SKM-1 treated with dmso at 0.1 percent for 144 hours (cell line): Measurements from ENCODE around the gene UFD1.
A peak's percentile ranks its signal among the peaks of the same experiment; 100 is the strongest.

Experiments
- DNase-seq: peaks from one replicate; lab custom pipeline; 2025; ENCODE audit not compliant: unreplicated experiment; lab: John Stamatoyannopoulos, UW

Gene UFD1

DNA sequence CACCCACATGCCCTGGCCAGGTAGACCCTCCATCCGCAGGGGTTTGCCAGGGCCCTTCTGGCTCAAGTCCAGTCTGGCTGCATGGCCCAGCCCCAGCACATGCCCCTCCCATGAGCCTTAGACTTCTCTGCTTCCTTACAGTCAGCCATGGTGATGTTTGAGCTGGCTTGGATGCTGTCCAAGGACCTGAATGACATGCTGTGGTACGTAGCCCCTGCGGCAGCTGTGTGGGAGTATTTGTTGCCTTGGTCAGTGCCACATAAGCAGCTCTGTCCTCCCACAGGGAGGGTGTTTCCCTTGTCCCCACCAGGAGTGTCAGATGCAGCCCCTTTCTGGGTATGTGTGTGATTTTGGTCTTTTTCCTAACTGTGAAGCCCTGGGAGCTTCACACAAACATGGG lies 18.3 kb upstream of the UFD1 start:
- DNase-seq, result no peak

DNA sequence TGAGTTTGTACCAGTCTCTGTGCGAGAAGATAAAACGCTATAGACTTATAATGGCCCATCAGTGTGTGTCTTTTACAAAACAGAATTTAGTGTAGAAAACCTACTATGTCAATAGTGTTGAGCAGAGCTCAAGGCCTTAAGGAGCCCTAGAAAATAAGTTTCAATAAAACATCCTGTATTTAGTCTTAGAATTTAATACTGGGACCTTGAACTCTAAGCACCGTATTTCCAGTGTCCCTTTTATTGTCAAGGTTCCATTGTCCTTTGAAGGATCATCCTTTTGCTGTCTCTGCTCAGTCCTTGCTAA lies 17.3 kb upstream of the UFD1 start:
- no peak for DNase-seq

DNA sequence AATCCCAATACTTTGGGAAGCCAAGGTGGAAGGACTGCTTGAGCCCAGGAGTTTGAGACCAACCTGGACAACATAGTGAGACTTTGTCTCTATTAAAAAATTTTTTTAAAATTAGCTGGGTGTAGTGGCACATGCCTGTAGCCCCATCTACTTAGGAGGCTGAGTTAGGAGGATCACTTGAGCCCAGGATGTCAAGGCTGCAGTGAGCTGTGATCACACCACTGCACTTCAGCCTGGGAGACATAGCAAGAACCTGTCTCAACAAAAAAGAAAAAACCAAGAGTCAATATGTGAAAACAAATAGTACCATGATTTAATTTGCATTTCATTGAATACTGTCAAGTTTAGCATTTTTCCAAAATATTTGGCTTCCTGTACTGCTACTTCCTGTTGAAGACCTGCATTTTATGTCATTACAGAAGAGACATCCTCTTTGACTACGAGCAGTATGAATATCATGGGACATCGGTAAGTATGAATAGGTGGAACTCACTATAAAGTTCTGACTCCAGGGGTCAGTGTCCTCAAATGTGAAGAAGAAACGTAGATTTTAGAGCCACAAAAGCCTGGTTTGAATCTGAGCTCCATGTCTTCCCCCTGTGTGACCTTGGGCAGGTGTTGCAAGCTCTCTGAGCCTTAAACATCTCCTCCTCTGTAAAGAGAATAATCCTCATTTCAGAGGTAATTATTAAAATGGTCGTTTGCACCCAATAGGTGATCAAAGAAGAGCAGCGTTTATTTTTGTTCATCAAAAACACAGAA lies 16.8 kb upstream of the UFD1 start:
- no peak for DNase-seq

DNA sequence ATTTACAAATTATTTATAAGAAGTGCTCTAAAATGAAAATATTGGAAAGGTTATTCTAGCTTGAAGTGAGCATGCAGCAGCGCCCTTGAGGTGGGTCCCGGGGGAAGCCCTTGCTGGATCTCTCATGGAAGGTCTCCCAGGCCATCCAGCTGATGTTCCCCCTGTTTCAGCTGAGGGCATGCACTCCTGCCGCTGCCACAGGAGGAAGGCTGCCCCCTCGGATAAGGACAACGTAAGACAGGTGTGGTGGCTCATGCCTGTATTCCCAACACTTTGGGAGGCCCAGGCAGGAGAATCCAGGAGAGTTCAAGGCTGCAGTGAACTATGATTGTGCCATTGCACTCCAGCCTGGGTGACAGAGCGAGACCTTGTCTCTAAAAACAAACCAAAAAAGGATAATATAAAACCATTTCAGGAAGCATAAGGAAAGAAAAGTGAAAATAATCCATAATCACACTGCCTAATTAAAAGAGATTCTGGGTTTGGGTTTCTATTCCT lies 15.7 kb upstream of the UFD1 start:
- DNase-seq, result no peak

DNA sequence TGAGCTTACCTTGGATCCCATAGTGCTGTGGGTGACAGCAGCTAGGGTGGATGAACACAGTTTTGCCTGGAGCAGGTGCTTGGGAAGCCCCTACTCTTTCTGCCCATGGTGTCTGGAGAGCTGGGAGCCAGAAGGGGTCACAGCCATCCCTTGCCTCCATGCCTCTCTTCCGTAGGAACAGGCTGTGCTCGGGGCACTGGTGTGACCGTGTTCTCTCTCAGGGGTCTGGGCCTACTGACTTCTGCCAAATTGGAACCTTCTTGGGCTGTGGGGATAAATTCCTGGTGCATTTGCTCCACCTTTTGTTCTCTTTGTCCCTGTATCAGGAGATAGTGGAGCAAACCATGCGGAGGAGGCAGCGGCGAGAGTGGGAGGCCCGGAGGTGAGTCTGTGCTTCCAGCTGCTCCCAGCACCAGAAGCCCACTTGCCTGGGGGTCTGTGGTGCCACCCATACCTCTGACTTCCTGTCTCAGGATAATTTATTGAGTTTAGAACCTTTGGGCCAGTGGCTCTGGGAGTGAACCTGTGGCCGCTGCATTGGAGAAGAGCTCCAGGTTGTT lies 15.1 kb upstream of the UFD1 start:
- DNase-seq, result no peak

DNA sequence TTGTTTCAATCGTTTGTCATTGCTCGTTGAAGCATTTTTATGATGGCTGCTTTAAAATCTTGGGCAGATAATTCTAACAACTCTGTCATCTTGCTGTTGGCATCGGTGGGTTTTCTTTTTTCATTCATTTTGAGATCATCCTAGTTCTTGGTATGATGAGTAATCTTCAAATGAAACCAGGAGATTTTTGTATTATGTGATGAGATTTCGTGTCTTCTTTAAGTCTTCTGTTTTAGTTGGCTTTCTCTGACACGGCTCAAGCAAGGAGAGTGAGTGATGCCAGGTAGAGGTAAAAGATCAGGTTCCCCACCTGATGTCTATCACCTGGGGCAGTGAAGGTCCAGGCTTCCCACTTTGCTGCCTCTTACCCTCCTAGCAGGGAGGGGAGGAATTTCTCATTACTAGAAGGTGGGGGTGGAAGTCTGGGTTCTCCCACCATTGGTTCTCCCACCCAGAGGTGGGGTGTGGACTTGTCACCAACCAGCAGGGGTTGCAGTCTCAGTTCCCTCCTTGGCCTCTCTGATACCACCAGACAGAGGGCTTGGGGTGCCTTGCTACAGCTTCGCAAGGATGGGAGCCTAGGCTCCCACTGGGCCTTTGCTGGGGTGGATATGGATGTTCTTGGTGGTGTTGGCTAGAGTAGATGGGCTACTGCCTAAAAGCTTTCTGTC lies 13.6 kb upstream of the UFD1 start:
- no peak for DNase-seq

DNA sequence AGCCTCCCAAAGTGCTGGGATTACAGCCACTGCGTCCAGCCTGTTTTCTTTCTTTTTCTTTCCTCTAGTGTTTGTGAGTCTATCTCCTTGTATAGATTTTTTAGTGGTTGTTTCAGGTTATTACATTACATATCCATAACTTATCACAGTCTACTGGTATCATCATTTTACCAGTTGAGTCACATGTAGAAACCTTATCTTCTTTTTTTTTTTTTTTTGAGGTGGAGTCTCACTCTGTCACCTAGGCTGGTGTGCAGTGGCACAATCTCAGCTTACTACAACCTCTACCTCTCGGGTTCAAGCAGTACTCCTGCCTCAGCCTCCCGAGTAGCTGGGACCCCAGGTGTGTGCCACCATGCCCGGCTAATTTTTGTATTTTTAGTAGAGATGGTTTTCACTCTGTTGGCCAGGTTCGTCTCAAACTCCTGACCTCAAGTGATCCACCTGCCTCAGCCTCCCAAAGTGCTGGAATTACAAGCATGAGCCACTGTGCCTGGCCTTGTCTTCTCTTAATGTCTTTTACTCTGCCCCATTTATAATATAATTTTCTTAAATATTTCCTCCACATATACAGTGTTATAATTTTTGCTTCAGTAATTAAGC lies 11.7 kb upstream of the UFD1 start:
- no peak for DNase-seq

DNA sequence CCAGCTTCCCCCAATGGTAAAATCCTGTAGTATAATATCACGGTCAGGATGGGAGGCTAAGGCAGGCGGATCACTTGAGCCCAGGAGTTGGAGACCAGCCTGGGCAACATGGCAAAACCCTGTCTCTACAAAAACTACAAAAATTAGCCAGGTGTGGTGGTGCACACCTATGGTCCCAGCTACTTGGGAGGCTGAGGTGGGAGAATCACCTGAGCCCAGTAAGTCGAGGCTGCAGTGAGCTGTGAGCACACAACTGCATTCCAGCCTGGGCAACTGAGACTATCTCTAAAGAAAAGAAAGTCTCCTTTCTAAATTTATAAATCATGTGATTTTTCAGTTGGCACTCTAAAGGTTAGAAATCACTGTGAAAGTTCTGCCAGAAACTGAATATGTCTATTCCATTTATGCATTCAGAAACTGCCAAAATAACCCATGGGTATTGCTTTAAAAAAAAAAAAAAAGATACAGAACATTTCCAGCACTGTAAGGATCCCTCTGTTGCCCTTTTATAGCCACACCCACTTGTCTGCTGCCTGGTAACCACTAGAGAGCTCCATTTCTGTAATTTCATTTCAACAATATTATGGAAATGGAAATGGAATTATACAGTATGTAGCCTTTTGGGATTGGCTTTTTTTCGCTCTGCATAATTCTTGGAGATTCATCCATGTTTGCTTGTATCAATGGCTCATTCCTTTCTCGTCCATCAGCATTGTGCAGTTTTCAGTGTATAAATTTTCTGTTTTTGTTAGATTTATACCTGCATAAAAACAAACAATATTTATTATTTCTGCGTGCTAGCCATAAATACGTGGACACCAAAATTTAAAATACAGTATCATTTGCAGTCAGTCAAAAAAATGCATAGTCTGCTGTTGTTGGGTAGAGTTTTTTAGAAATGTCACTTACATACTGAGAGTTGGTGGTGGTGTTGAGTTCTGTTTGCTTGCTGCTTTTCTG lies 10.2 kb upstream of the UFD1 start:
- DNase-seq, result no peak

DNA sequence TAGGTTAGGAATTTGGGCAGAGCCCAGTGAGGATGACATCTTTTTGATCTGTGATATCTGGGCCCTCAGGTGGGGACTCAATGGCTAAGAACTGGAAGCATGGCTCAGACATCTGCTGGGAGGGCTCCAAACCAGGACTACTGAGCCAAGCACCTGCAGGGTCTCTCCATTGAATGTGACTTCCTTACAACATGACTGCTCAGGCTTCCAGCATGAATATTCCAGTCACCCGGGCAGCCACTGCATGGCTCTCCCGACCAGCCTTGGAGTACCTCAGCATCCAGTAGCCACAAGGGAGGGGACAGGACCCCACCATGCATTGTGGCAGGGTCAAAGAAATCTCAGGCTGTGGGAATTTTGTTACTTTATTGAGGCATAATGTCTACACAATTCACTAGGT lies 9.3 kb upstream of the UFD1 start:
- DNase-seq, result no peak

DNA sequence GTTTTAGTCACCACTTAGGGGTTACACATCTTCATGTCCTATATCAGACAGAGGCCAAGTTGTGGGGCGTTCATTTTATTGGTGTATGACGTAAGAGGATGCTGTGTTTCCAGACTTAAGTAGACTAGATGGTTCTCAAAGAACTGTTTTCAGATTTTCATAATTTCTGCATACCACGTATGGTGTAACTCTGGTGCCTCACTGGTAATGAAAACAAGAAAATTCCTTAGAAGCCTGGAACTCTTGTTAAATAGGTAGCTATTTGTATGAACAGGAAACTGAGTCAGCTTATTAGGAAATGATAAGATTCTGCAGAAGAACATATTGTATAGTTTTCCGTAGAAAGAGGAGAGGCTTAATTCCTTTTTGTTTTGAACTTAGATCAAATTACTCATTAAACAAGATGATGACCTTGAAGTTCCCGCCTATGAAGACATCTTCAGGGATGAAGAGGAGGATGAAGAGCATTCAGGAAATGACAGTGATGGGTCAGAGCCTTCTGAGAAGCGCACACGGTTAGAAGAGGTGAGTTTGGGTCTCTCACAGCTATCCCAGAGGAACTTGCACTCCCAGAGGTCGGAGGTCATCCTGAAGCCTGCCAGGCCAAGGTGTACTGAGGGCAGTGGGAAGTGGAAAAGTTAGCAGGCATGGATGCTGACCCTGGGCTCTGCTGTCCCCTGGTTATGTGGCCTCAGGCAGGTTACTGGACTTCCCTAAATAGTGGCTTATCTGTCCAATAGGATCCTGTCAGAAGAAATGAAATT lies 4.7 kb upstream of the UFD1 start:
- no peak for DNase-seq

DNA sequence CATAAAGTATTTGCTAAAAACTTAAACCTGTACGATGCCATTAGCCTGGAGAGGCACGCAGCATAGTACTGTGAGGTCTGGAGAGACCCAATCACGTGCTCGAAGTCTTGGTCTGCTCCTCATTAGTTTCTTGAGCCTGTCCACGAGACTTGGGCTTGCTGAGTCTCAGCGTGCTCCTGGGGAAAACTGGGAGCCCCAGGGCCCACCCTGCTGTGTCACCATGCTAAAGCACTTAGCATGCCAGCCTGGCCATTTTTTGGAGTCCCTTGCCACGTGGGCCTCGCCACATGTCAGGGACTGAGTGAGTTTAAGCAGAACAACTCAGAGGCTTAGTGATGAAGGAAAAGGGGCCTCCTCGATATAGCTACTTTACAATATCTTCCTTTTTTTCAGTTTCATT lies 3.3 kb upstream of the UFD1 start:
- no peak for DNase-seq

DNA sequence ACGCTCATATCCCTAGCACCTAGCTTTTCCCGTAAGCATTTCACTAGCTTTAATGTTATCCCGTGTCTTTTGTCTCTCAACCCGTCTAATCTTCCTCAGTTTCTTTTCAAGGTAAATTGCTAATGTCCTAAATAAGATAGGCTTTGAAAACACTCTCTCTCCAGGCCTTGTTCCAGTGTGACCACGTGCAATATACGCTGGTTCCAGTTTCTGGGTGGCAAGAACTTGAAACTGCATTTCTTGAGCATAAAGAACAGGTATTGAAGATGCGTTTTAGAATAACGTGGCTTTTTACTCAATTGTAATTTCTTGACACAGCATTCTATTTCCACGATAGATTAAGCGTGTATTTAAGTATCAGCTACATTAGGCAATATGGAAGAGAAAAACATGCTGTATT lies 1.8 kb upstream of the UFD1 start:
- DNase-seq, result no peak

DNA sequence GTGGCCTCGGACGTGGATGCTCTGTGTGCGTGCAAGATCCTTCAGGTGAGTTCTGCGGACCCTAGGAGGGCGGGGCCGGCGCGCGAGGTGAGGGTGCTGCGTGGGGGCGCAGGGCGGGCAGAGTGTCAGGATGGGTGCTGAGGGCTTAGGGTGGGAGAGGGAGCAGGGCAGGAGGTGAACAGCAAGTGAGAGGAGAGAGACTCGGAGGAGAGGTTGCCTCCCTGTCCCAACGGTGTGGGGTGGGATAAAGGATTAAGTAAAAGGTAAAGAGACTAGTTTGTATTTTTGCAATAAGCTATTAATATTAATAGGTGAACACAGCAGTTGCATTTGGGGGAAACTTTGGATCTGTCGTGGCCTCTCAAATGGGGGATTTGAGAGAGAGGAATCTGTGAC lies 1.2 kb upstream of the UFD1 start:
- DNase-seq, result no peak

DNA sequence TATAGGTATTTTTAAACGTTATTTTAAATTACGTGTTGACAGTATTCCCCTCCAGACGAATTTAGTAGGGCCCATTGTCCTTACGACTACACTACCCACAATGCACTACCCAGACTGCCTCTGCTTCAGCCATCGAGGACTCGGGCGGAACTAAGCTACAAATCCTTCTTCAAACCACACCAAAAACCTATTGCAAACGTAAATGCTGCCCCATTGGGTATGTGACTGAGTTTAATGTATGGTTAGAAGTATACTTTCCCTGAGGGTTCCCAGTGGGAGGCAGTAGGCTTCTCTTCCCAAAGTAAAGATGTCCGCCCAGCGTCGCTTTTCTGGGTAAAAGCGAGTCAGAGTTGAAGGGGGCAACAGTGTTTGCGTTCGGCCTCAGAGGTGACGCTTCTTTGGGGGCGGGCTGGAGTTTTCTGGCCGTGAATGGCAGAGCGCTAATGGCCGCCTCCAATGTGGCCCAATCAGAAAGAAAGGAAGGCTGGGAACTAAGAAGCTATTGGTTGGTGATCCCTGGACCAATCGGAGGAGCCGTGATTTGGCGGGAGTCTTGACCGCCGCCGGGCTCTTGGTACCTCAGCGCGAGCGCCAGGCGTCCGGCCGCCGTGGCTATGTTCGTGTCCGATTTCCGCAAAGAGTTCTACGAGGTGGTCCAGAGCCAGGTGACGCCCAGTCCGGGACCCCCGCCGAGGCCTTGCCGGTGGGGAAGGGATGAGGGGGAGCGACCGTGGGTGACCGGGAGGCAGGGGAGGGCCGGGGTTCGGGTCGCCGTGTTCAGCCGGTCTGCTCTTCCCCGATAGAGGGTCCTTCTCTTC lies 571 bp upstream of the UFD1 start, which contains the start of gene CDC45:
TSS of gene CDC45 (plus strand) at position 566 of the 818 bp plus-strand sequence. CDS start at position 615, 49 bp downstream.
- DNase-seq, result peak; percentile 98

DNA sequence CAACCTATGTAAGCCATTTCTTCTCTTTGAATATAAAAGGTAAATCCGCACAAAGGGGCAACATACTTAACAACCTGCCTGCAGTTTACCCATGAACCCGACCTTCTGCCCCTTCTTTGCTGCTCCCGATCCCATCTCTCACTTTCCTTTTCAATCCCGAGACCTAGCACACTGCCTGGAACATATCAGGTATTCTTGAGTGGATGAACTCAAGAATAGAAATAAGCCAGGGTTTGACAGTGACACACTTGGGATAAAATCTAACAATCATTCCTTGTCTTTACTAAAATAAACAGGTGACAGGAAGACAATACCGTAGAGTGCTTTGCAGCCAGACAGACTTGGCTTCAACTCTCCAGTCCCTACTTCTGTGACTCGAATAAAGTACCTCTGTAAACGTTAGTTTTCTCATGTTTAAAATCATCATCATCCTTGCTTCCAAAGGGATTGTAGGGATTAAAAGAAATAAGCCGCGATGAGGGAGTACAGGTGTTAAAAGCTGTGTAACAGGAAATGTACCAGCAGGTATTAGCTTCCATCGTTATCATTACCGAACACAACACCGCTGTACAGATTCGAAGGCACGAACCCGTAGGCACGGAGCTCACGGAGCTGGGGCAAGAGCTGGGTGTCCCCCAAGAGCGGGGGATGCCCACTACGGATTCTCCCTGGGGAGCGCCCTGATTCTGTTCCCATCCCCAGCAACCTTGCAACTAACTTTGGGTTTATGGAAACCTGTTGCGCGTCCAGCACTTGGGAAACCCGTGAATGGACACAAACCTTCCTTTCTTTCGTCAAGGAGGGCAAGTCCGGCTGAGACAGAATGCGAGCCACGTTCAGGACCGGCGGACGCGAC lies 720 bp downstream of the UFD1 start:
- DNase-seq, result no peak

DNA sequence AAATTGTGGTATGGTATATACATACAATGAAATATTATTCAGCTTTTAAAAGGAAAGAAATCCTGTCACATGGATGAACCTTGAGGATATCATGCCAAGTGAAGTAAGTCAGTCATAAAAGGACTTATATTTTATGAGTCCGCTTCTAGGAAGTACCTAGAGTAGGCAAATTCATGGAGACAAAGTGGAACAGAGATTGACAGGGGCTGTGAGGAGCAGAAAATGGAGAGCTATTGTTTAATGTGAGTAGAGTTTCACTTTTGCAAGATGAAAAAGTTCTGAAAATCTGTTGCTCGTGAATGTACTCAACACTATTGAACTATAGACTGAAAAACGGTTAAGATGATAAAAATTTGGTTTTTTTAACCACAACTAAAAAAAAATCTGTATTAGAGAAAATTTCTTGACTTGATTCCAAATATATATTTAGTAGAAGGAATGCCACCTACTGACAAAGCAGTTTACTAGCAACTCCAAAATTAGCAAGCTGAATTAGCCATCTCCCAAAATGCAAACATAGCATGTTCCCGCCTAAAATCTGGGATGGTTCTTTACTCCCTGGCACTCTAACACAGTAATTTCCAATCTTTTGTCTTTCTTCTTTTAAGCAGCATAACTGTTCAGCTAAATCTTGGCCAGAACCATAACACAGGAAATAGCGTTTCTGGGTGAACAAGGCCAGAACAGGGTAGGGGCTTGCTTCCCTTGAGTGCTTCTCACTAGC lies 1.5 kb downstream of the UFD1 start:
- DNase-seq, result no peak

DNA sequence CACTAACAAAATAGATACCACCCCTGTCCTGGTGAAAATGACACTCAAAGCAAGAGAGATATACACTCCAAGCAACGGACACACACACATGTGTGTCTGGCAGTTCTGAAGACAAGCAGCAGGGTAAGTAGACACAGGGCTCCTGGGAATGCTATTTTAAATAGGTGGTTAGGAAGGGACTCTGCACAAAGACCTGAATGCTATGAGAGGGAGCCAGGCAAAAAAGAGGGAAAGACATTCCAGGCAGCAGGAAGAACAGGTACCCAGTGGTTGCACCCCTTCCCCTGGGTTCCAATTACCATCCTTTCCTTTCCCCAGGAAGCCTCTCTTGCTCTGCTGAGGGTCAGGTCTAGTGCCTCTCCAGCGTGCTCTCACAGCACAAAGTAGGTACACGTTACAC lies 3.0 kb downstream of the UFD1 start:
- no peak for DNase-seq

DNA sequence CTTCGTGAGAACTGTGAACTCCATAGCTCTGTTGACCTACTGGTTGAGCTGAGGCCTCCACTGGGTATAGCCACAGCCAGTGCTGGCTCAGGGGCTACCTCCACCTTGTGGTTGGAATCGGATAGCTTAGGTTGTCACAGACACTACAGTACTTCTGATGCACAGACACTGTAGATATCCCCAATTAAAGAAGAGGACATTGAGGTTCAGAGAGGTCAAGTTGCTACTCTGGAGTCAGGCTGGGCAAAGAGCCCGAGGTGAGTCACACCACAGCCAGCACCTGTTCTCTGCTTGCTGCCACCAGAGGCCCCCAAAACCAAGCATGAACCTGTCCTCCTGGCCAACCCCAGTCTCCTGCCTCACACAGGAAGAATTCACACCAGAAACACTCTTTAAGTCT lies 5.4 kb downstream of the UFD1 start:
- DNase-seq, result no peak
